Globus pallidus (tissue), 1 donor: ENCODE results near the gene ACOX2.
A peak's percentile ranks its signal among the peaks of the same experiment; 100 is the strongest.

Experiments
- DNase-seq: peaks from one replicate; pipeline ENCODE4 v3.0.0-alpha.2; 2015; ENCODE audit warnings: low spot score

Gene ACOX2

GRCh38 chr3:58474348-58474911, 62.6 kb downstream of the ACOX2 start:
- DNase-seq: peak; percentile 43

GRCh38 chr3:58473275-58473674, 63.7 kb downstream of the ACOX2 start:
- DNase-seq: no peak

- DNase-seq: no peak
These were observed 65.7 kb downstream of the ACOX2 start for GRCh38 chr3:58471025-58471887.

GRCh38 chr3:58470363-58471024, 66.5 kb downstream of the ACOX2 start:
- DNase-seq: no peak

GRCh38 chr3:58469096-58469495, 67.9 kb downstream of the ACOX2 start:
- DNase-seq: no peak

GRCh38 chr3:58466899-58467563, 70.0 kb downstream of the ACOX2 start:
- DNase-seq: no peak

GRCh38 chr3:58464866-58465265, 72.1 kb downstream of the ACOX2 start:
- DNase-seq: no peak

- no peak for DNase-seq
These were observed 73.1 kb downstream of the ACOX2 start for GRCh38 chr3:58463942-58464271.

GRCh38 chr3:58463181-58463941, 73.6 kb downstream of the ACOX2 start:
- DNase-seq: peak; percentile 60

- no peak for DNase-seq
These were observed 74.2 kb downstream of the ACOX2 start for GRCh38 chr3:58462829-58463180.

- DNase-seq: no peak
These were observed 77.8 kb downstream of the ACOX2 start for GRCh38 chr3:58459160-58459559.
